ENCODE data around the gene EPHA1.

- TF ChIP-seq SUZ12 (IDR thresholded peaks at IDR 0.05) (no peak), FOXK2 (IDR thresholded peaks at IDR 0.05) (no peak), PKNOX1 (IDR thresholded peaks at IDR 0.05) (no peak), ZNF384 (IDR thresholded peaks at IDR 0.05) (no peak), L3MBTL2 (conservative IDR thresholded peaks at IDR 0.05) (no peak), ELF4 (IDR thresholded peaks at IDR 0.05) (no peak)
Measured at GRCh38 chr7:143347950-143348349, 60.7 kb downstream of the EPHA1 start.

Measured in HEK293T (cell line).